GM19468 (cell line): Measurements from ENCODE around the gene HGD.

ENCODE experiments used
- ATAC-seq: cut with Tn5 transposase; IDR thresholded peaks from one replicate; pipeline ENCODE4 v1.9.1; 2021; ENCODE audit warnings: mild to moderate bottlenecking, moderate library complexity, moderate number of reproducible peaks; ENCODE audit not compliant: unreplicated experiment; ENCODE audit errors: extremely low read depth

HGD gene

GRCh38 chr3:120596853-120597223 lies 85.2 kb downstream of the HGD start:
- no peak for ATAC-seq

DNA sequence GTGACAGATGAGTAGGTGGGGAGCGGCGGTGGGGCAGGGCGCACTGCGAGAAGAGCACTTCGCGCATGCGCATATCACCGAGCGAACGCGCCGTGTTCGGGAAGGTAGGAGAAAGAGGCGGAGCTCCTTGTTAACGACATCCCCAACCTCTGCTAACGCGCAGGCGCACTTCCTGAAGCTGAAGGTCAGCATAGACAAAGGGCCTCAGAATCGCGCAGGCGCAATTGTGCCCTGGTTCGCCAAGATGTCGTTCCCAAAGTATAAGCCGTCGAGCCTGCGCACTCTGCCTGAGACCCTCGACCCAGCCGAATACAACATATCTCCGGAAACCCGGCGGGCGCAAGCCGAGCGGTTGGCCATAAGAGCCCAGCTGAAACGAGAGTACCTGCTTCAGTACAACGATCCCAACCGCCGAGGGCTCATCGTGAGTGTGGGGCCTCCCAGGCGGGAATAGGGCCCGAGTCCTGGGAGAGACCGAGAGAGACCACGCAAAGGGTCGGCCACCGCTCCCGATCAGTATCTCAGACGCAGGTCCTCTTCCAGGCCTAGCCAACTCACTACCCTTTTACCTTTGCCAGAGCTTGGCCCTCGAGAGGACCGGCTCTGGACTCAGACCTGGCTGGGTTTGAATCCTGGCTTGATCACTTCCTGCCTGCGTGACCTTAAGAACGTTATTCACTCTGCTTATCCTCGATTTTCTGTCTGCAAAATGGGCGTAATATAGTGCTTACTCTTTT lies 85.8 kb downstream of the HGD start, which contains the start of gene NDUFB4:
Gene NDUFB4 (plus strand): TSS at position 221 of the 737 bp plus-strand sequence. CDS start 24 bp downstream, at position 245.
- ATAC-seq: peak; percentile 99

- no peak for ATAC-seq
Observed at GRCh38 chr3:120595788-120596115, 86.3 kb downstream of the HGD start.

DNA sequence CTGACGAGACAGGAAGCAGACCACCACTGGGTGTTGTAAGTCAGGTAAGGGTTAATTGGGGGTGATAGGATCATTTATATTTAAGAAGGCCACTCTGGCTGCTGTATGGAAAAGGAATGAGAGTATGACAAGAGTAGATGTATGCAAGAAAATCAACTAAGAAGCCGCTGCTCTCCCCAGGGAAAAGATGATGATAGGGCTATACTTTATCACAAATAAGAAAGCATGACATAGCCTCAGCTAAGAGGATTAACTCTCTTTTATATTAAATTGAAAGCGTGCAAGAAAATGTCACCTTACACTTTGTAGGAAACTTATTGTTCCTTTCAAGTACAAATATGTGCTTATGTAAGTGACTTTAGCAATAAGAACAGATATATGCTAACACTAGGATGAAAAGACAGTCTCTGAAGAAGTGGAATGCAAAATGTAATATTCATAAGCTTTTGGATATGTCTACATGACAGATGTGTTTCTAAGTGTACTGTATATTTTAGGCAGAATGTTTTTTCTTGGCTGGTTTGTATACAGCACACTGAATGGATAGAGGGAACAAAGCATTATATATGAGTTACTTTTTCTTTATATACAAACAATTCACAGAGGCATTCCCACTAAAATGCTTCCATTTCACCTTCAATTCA lies 94.6 kb downstream of the HGD start:
- ATAC-seq: no peak
